Measurements from ENCODE around the gene FAM234A.

The FAM234A gene

DNA sequence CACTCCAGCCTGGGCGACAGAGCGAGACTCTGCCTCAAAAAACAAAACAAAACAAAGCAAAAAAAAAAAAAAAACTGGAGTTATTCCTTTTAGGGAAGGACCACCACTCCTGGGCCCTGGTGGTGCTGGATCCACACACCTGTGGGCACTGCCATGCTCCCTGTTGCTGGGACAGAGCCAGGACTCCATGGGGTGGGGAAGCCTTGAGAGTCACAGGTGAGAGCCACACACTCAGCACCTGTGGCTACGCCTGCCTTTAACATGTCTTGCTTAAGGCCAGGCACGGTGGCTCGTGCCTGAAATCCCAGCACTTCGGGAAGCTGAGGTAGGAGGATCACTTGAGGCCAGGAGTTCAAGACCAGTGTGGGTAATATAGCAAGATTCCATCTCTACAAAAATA is 66.6 kb downstream of the FAM234A start:
- DNase-seq (ENCODE audit: low read depth) = no peak

GRCh38 chr16:301950-302349 is 67.3 kb downstream of the FAM234A start:
- no peak for DNase-seq (ENCODE audit: low read depth)

DNA sequence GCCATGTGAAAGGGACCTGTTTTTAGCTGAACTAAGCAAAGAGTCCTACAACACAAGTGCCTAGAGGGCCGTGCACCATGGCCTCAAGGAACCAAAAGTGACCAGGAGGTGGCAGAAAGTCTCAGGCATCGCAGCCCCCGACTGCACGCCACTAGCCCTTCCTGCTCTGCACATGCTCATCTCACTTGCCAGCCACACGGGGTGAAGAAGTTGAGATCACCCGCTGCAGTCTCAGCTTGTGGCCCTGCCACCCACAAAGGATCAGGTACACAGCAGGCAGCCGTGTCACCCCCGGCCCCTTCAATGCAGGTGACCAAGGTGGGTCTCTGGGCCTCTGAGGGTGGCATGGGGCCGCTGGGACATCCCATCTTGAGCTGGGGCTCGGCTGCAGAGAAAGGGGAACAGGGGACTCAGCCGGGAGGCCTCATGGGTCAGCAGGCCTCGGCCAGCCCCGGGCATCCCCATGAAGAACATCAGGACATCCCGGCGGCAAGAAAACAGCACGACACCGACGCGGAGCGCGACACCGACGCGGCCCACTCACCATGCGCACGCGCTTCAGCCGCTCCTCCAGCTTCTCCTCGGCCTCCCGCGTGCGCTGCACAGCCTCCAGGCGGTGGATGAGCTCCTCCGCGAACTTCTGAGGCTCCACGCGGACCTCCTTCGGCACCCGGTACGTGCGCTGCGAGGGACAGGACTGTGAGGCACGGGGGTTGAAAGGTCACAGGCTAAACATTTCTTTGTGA is 69.3 kb downstream of the FAM234A start:
- no peak for DNase-seq (ENCODE audit: low read depth)

- DNase-seq (ENCODE audit: low read depth) = no peak
Measured at GRCh38 chr16:305916-306626, 71.5 kb downstream of the FAM234A start.

- DNase-seq (ENCODE audit: low read depth) = no peak
Measured at GRCh38 chr16:306911-307370, 72.3 kb downstream of the FAM234A start.

- no peak for DNase-seq (ENCODE audit: low read depth)
Measured at GRCh38 chr16:307691-308312, 73.2 kb downstream of the FAM234A start.

DNA sequence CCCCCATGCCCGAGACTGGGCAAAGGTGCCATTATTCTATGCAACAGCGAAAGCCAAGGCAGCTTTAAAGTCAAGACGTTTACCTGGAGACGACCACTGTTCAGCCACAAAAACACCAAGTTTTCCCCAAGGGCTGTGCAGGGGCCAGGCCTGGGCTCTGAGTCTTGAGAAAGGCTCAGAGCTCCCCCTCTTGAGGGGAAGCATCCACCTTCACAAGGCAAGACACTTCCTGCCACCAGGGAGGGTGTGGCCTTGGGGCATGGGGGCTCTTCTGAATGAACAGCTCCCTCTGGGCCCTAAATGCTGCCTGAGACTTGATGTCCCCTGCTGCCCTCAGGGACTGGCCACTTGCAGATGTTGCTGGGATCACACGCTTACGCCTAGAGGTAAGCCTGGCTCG is 74.9 kb downstream of the FAM234A start:
- no peak for DNase-seq (ENCODE audit: low read depth)

DNA sequence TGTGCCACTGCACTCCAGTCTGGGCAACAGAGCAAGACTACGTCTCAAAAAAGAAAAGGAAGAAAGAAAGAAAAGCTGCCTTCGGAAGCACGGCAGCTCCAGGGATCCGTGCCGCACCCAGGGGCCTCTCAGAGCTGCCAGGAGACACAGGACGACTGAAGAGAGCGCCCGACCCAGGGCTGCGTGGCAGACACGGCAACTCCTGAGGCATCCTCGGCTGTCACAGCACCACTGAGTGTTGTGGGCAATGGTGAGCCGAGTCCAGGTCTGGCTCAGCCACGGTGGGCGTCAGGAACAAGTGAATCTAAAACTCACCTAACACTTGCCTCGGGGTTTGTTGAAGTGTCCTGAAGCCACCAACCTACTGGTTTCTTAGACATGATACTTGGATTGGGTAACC is 77.1 kb downstream of the FAM234A start:
- no peak for DNase-seq (ENCODE audit: low read depth)

- no peak for DNase-seq (ENCODE audit: low read depth)
Measured at GRCh38 chr16:314351-314750, 79.7 kb downstream of the FAM234A start.

GRCh38 chr16:314795-315299 is 80.2 kb downstream of the FAM234A start:
- no peak for DNase-seq (ENCODE audit: low read depth)

Data from activated T-cell treated with anti-CD3 and anti-CD28 coated beads for 1 hour (primary cell).